IMR-90 (cell line): ENCODE results near the gene LDB2.

Source experiments
- CTCF ChIP-seq: conservative IDR thresholded peaks from 2 replicates; pipeline ENCODE4 v1.5.1; 2012; ENCODE audit warnings: mild to moderate bottlenecking, low read depth, low read length, improper control_type of control experiment
- MAFK ChIP-seq: IDR thresholded peaks from 2 replicates; pipeline ENCODE4 v1.6.1; 2012; ENCODE audit warnings: low read depth, low read length, improper control_type of control experiment
- POLR2A ChIP-seq: IDR thresholded peaks from 2 replicates; pipeline ENCODE4 v1.6.1; 2012; ENCODE audit warnings: mild to moderate bottlenecking, low read depth, low read length
- RAD21 ChIP-seq: IDR thresholded peaks from 2 replicates; pipeline ENCODE4 v1.6.1; 2012; ENCODE audit warnings: low read length, improper control_type of control experiment
- SMC3 ChIP-seq: fragments of 150-350 bp; IDR thresholded peaks from 2 replicates; pipeline ENCODE4 v1.6.1; 2016; ENCODE audit warnings: low read depth, mild to moderate bottlenecking, antibody characterized with exemption, low read length, moderate library complexity

- TF ChIP-seq CTCF (no peak), POLR2A (no peak), SMC3 (no peak), MAFK (no peak), RAD21 (no peak)
Observed at GRCh38 chr4:16939178-16939577, 40.7 kb upstream of the LDB2 start.
